ENCODE data around the gene MGAM2. TPM values are rescaled to one million over a fixed set of nuclear protein-coding genes. Genes with fewer than 3 reads are reported as not detected.

MGAM2 gene
- total and polyA plus RNA-seq, 4 donors: 0.09 to 0.59 (median 0.11) TPM

- Histone ChIP-seq H3K27me3 (ENCODE audit: control insufficient read depth in 4 of 4, insufficient read depth in 4 of 4, low read length in 3 of 4) (no peaks in the 10 kb centered on the region), H3K9ac (ENCODE audit: low read depth in 1 of 2, low read length in 2 of 2) (no peak overlapping the region), H3K36me3 (ENCODE audit: control insufficient read depth in 4 of 4, insufficient read depth in 3 of 4, low read depth in 1 of 4, low read length in 3 of 4) (no peaks in the 10 kb centered on the region), H3K9me3 (ENCODE audit: control insufficient read depth in 4 of 4, low read length in 3 of 4) (no peaks in the 10 kb centered on the region), H3K27ac (ENCODE audit: low read depth in 1 of 2, low read length in 2 of 2) (no peak overlapping the region), H3K4me3 (ENCODE audit: low read depth in 1 of 3, low read length in 3 of 3) (no peak overlapping the region), H3K4me1 (ENCODE audit: control insufficient read depth in 4 of 4, insufficient read depth in 4 of 4, low read length in 3 of 4) (peaks cover 0 to 9% (median 4%) of the 10 kb centered on the region in 4 donors)
- TF ChIP-seq TAF1 (conservative IDR thresholded peaks at IDR 0.05) (no peak), HNF4A (conservative IDR thresholded peaks at IDR 0.05) (no peak), ZBTB33 (IDR thresholded peaks at IDR 0.05) (no peak), HNF4G (IDR thresholded peaks at IDR 0.05) (no peak), EGR1 (IDR thresholded peaks at IDR 0.05; ENCODE audit: low read depth in 2 of 2) (no peak)
- DNase-seq (ENCODE audit: low spot score): no peak
- WGBS: 74% methylated on average over 4 of the region's 4 CpGs
These were observed 61.4 kb downstream of the MGAM2 start for GRCh38 chr7:142172932-142173331.

GRCh38 chr7:142174441-142174840, 62.9 kb downstream of the MGAM2 start:
- H3K27ac ChIP-seq (ENCODE audit: low read depth in 1 of 2, low read length in 2 of 2): no peak overlapping the region
- H3K27me3 ChIP-seq (ENCODE audit: control insufficient read depth in 4 of 4, insufficient read depth in 4 of 4, low read length in 3 of 4): no peaks in the 10 kb centered on the region
- H3K9ac ChIP-seq (ENCODE audit: low read depth in 1 of 2, low read length in 2 of 2): no peak overlapping the region
- no peak overlapping the region for H3K4me3 ChIP-seq (ENCODE audit: low read depth in 1 of 3, low read length in 3 of 3)
- H3K9me3 ChIP-seq (ENCODE audit: control insufficient read depth in 4 of 4, low read length in 3 of 4): no peaks in the 10 kb centered on the region
- peaks cover 0 to 2% (median 0%) of the 10 kb centered on the region in 4 donors for H3K36me3 ChIP-seq (ENCODE audit: control insufficient read depth in 4 of 4, insufficient read depth in 3 of 4, low read depth in 1 of 4, low read length in 3 of 4)
- TF ChIP-seq HNF4A (conservative IDR thresholded peaks at IDR 0.05) (no peak), RAD21 (IDR thresholded peaks at IDR 0.05) (no peak), ZBTB33 (IDR thresholded peaks at IDR 0.05) (no peak), ATF3 (IDR thresholded peaks at IDR 0.05) (no peak)
- no peak for DNase-seq (ENCODE audit: low spot score)
- H3K4me1 ChIP-seq (ENCODE audit: control insufficient read depth in 4 of 4, insufficient read depth in 4 of 4, low read length in 3 of 4): peaks cover 0 to 9% (median 4%) of the 10 kb centered on the region in 4 donors
- WGBS: 64% methylated on average over 2 of the region's 2 CpGs

GRCh38 chr7:142175594-142175993, 64.1 kb downstream of the MGAM2 start:
- 84% methylated on average over 3 of the region's 3 CpGs for WGBS
- H3K9me3 ChIP-seq (ENCODE audit: control insufficient read depth in 4 of 4, low read length in 3 of 4): no peaks in the 10 kb centered on the region
- TF ChIP-seq TAF1 (conservative IDR thresholded peaks at IDR 0.05) (no peak), RAD21 (IDR thresholded peaks at IDR 0.05) (no peak), HNF4G (IDR thresholded peaks at IDR 0.05) (no peak), FOXA2 (IDR thresholded peaks at IDR 0.05) (no peak), SP1 (IDR thresholded peaks at IDR 0.05) (no peak), NR2F2 (IDR thresholded peaks at IDR 0.05) (no peak), EGR1 (IDR thresholded peaks at IDR 0.05; ENCODE audit: low read depth in 2 of 2) (no peak), ATF3 (IDR thresholded peaks at IDR 0.05) (no peak), ZBTB33 (IDR thresholded peaks at IDR 0.05) (no peak), CTCF (IDR thresholded peaks at IDR 0.05; ENCODE audit: low read depth, low read length, missing input control) (no peak), RXRA (IDR thresholded peaks at IDR 0.05) (no peak), REST (IDR thresholded peaks at IDR 0.05) (no peak), GABPA (IDR thresholded peaks at IDR 0.05 in 1 of 2, conservative IDR thresholded peaks at IDR 0.05 in 1 of 2) (no peak)

More at GRCh38 chr7:142175594-142175993, 64.1 kb downstream of the MGAM2 start:
- no peak for DNase-seq (ENCODE audit: low spot score)
- Histone ChIP-seq H3K36me3 (ENCODE audit: control insufficient read depth in 4 of 4, insufficient read depth in 3 of 4, low read depth in 1 of 4, low read length in 3 of 4) (peaks cover 0 to 2% (median 0%) of the 10 kb centered on the region in 4 donors), H3K4me3 (ENCODE audit: low read depth in 1 of 3, low read length in 3 of 3) (no peak overlapping the region), H3K27me3 (ENCODE audit: control insufficient read depth in 4 of 4, insufficient read depth in 4 of 4, low read length in 3 of 4) (no peaks in the 10 kb centered on the region), H3K27ac (ENCODE audit: low read depth in 1 of 2, low read length in 2 of 2) (no peak overlapping the region), H3K4me1 (ENCODE audit: control insufficient read depth in 4 of 4, insufficient read depth in 4 of 4, low read length in 3 of 4) (peaks cover 0 to 1% (median under 1%) of the 10 kb centered on the region in 4 donors), H3K9ac (ENCODE audit: low read depth in 1 of 2, low read length in 2 of 2) (no peak overlapping the region)

Data from liver (tissue), 9 donors.